NB4 (cell line): ENCODE data around the gene TENM4.

Experiments
- DNase-seq: peaks from one replicate; pipeline ENCODE4 v3.0.0; 2010; ENCODE audit warnings: low read depth
- H3K4me3 ChIP-seq: one replicate; pipeline ENCODE4 v1.5.1; 2011; ENCODE audit warnings: mild to moderate bottlenecking, low read depth, low read length, moderate library complexity
- MYC ChIP-seq: IDR thresholded peaks from 2 replicates; pipeline ENCODE4 v1.6.1; 2011; ENCODE audit warnings: low read depth, low read length
- POLR2A ChIP-seq: IDR thresholded peaks from 2 replicates; pipeline ENCODE4 v1.6.1; 2011; ENCODE audit warnings: mild to moderate bottlenecking; ENCODE audit not compliant: insufficient read length; ENCODE audit errors: extremely low read depth
- TF ChIP-seq, protein P1 (sequence below): IDR thresholded peaks from 2 replicates; pipeline ENCODE4 v1.6.1; 2011; ENCODE audit warnings: low read depth, low read length
- TF ChIP-seq, protein P2 (sequence below): IDR thresholded peaks from one replicate; pipeline ENCODE4 v1.5.1; 2012; ENCODE audit warnings: low read depth, low read length

Gene TENM4

DNA sequence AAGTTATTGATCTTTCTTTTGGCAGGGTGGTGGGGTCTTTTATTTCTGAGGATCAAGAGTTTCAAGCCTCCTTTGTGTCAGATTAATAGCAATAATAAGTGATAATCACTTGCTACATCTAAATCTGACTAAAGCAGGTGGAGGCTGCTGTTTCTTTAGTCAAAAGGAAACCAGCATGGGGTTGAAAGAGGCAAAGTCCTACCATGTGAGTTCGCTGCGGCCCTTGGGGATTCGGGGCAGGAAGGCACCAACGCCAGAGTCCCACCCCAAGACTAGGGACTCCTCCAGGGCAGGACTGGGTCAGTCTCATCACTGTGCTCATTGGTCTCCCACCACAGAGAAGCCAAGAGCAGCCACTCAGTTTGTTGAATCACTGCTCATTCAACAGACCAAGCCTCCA lies 73.0 kb downstream of the TENM4 start:
- no peak overlapping the region for H3K4me3 ChIP-seq
- TF ChIP-seq POLR2A = no peak
- no peak for TF ChIP-seq MYC
- TF ChIP-seq, protein P1, sequence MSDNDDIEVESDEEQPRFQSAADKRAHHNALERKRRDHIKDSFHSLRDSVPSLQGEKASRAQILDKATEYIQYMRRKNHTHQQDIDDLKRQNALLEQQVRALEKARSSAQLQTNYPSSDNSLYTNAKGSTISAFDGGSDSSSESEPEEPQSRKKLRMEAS = no peak
- TF ChIP-seq, protein P2, sequence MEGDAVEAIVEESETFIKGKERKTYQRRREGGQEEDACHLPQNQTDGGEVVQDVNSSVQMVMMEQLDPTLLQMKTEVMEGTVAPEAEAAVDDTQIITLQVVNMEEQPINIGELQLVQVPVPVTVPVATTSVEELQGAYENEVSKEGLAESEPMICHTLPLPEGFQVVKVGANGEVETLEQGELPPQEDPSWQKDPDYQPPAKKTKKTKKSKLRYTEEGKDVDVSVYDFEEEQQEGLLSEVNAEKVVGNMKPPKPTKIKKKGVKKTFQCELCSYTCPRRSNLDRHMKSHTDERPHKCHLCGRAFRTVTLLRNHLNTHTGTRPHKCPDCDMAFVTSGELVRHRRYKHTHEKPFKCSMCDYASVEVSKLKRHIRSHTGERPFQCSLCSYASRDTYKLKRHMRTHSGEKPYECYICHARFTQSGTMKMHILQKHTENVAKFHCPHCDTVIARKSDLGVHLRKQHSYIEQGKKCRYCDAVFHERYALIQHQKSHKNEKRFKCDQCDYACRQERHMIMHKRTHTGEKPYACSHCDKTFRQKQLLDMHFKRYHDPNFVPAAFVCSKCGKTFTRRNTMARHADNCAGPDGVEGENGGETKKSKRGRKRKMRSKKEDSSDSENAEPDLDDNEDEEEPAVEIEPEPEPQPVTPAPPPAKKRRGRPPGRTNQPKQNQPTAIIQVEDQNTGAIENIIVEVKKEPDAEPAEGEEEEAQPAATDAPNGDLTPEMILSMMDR = no peak
- no peak for DNase-seq

GRCh38 chr11:79366218-79366617 lies 74.6 kb downstream of the TENM4 start:
- TF ChIP-seq POLR2A = no peak
- TF ChIP-seq, protein P1 = no peak
- TF ChIP-seq MYC = no peak
- TF ChIP-seq, protein P2 = no peak
- DNase-seq = no peak
- no peak overlapping the region for H3K4me3 ChIP-seq

DNA sequence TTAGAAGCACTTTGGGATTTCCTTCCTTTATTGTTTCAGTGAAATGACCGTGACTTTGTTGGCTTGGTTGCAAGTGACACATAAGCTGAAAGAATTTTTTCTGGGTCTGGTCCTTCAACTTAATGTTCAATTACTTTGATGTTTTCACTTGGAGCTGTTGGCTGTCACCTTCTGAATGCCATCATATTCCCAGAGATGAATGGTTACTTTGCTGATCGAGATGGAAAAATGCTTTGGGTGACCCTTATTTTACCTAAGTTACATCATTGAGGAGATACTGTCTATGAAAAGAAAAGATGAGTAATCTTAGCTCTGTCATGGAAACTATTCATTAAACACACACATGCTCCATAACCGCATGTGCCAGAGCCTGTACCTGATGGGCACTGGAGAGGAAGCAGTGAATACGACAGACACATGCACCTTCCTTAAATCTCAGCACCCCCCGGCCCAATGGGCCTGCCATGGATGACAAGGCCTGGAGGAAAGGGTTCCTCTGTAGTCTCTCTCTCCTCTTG lies 76.9 kb downstream of the TENM4 start:
- no peak for DNase-seq
- no peak overlapping the region for H3K4me3 ChIP-seq
- no peak for TF ChIP-seq POLR2A
- TF ChIP-seq, protein P2 = no peak
- TF ChIP-seq MYC = no peak

- DNase-seq = no peak
These were observed 77.6 kb downstream of the TENM4 start for GRCh38 chr11:79363256-79363655.

DNA sequence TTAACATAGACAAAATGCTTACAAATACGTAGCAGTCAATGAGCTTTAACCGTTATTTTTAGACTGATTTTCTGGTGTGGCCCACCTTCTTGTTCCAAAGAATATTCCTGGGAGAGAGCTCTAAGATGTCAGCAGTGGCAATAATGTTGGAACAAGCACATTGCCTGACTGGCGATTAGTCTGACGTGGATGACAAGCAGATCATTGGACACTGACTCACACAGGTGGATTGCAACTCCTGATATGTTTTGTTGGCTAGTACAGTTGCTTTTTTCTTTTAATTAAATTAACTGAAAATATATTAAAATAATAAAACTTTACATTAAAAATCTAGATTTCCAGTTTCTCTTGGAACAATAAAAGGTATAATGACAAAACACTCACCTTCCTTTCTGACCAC lies 78.0 kb downstream of the TENM4 start:
- no peak for TF ChIP-seq POLR2A
- TF ChIP-seq, protein P2 = no peak
- TF ChIP-seq, protein P1 = no peak
- TF ChIP-seq MYC = no peak
- no peak overlapping the region for H3K4me3 ChIP-seq
- DNase-seq = no peak

More at GRCh38 chr11:79363256-79363655, 77.6 kb downstream of the TENM4 start:
- TF ChIP-seq, protein P2 = no peak
- TF ChIP-seq MYC (no peak), POLR2A (no peak)
- TF ChIP-seq, protein P1 = no peak
- H3K4me3 ChIP-seq = no peak overlapping the region
